Astrocyte of the cerebellum (primary cell): ENCODE results near the gene SIGLEC15.
A peak's percentile ranks its signal among the peaks of the same experiment; 100 is the strongest.

Experiments used
- DNase-seq: peaks from one replicate; pipeline ENCODE4 v3.0.0-alpha.2; 2011; ENCODE audit warnings: low read depth
- H3K4me3 ChIP-seq: 2 replicates; pipeline ENCODE4 v1.5.1; 2011; ENCODE audit warnings: mild to moderate bottlenecking, low read depth, low read length, moderate library complexity
- in situ Hi-C: cut with HindIII; loops from 2 replicates; pipeline ENCODE4 v1.10.0; 2017; ENCODE audit warnings: low sequenced_read_pairs
- TF ChIP-seq, protein P1 (sequence below): IDR thresholded peaks from 2 replicates; pipeline ENCODE4 v1.5.1; 2012; ENCODE audit warnings: low read length, low read depth, moderate library complexity, mild to moderate bottlenecking; ENCODE audit errors: missing control alignments

Gene SIGLEC15

GRCh38 chr18:45785134-45785533 lies 40.3 kb upstream of the SIGLEC15 start:
- DNase-seq, result no peak
- in situ Hi-C loops, result no loop called here
- TF ChIP-seq, protein P1, sequence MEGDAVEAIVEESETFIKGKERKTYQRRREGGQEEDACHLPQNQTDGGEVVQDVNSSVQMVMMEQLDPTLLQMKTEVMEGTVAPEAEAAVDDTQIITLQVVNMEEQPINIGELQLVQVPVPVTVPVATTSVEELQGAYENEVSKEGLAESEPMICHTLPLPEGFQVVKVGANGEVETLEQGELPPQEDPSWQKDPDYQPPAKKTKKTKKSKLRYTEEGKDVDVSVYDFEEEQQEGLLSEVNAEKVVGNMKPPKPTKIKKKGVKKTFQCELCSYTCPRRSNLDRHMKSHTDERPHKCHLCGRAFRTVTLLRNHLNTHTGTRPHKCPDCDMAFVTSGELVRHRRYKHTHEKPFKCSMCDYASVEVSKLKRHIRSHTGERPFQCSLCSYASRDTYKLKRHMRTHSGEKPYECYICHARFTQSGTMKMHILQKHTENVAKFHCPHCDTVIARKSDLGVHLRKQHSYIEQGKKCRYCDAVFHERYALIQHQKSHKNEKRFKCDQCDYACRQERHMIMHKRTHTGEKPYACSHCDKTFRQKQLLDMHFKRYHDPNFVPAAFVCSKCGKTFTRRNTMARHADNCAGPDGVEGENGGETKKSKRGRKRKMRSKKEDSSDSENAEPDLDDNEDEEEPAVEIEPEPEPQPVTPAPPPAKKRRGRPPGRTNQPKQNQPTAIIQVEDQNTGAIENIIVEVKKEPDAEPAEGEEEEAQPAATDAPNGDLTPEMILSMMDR, result no peak
- no peak overlapping the region for H3K4me3 ChIP-seq

GRCh38 chr18:45786941-45787340 lies 38.5 kb upstream of the SIGLEC15 start:
- TF ChIP-seq, protein P1, result no peak
- H3K4me3 ChIP-seq, result no peak overlapping the region
- in situ Hi-C loops, result no loop called here
- no peak for DNase-seq

DNA sequence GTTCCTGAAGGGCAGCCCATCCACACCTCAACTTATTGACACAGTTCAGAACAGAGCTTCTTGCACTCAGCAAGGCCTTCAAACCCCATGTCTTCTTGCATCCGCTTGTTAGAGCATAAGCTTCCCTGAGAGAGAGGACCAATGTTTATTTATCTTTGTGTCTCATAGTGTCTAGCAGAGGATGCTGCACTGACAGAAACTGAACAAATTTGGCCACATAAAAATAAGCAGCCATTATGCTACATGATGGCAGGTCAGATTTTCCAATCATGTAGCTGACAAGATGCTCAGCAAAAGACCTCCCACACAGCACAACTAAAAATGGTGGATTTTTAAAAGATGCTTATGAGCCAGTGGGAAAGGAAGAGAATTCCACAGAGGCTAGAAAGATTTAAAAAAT lies 38.1 kb upstream of the SIGLEC15 start:
- in situ Hi-C loops, result no loop called here
- no peak overlapping the region for H3K4me3 ChIP-seq
- TF ChIP-seq, protein P1, result no peak
- DNase-seq, result no peak

DNA sequence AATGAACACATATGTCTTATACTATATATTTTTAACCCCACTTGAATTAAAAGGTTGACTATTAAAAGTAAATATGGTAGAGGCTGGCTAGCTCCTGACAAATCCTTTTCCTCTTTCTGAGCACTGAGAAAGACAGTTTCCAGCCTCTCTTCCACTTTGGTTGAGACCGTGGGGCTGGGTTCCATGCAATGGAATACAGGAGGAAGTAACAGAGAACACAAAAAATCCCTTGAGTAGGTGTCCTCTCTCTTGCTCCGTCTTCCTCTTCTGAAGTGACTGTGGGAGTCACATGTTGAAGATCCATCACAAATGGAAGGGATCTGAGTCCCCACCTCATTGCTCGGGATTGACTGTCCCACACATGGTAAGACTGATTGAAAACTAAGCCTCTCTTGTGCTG lies 36.6 kb upstream of the SIGLEC15 start:
- TF ChIP-seq, protein P1, result no peak
- no peak overlapping the region for H3K4me3 ChIP-seq
- in situ Hi-C loops, result no loop called here
- DNase-seq, result no peak

- in situ Hi-C loops, result no loop called here
- TF ChIP-seq, protein P1, result no peak
- H3K4me3 ChIP-seq, result no peak overlapping the region
- DNase-seq, result no peak
Measured at GRCh38 chr18:45792506-45793263, 32.8 kb upstream of the SIGLEC15 start.

DNA sequence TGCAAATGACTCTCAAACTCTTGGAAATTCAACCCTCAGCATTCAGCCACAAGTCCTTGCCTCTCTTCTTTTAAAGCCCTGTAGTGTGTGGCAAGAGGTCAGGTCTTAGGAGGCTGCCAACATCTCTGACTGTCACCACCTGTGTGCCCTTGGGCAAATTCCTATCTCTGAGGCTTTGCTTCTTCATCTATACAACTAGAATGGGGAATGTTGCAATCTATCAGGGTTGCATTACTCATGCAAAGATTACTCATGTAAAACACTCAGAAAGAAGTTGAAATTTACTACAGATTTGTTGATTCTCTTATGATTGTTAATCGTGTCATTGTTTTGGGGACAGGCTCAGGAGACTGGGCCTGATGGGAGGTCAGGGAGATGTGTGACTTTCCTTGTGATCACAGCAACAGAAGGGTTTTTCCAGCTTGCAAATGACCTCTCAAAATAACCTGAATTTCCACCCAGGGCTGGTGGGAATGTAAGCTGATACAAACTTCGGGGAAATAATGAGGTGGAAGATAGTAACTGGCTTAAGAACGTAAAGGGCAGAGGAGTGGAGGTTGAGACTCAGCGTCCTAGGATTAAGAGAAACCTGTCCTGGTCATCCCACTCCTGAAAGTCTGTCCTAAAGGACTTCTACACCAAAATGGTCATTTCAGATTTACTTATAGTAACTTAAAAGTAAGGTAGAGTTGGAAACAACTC lies 32.1 kb upstream of the SIGLEC15 start:
- H3K4me3 ChIP-seq, result no peak overlapping the region
- peak; percentile 42 for DNase-seq
- TF ChIP-seq, protein P1, result no peak
- in situ Hi-C loops, result no loop called here
